Fibroblast of gingiva (primary cell): ENCODE measurements around the gene MTHFSD.

Experiments
- DNase-seq: peaks from one replicate; pipeline ENCODE4 v3.0.0-alpha.2; 2011; ENCODE audit warnings: low read depth

MTHFSD gene

GRCh38 chr16:86570558-86571529 is 15.8 kb upstream of the MTHFSD start:
- DNase-seq = peak; percentile 24

- no peak for DNase-seq
Measured at GRCh38 chr16:86569701-86570447, 14.8 kb upstream of the MTHFSD start.

- DNase-seq = no peak
Measured at GRCh38 chr16:86568677-86569623, 13.9 kb upstream of the MTHFSD start.

GRCh38 chr16:86567701-86568581 is 12.9 kb upstream of the MTHFSD start:
- DNase-seq = peak; percentile 66

- DNase-seq = peak; percentile 84
Measured at GRCh38 chr16:86566966-86567700, 12.1 kb upstream of the MTHFSD start.

- peak; percentile 96 for DNase-seq
Measured at GRCh38 chr16:86566601-86566965, 11.5 kb upstream of the MTHFSD start, which contains the start of gene FOXC2. Gene FOXC2, plus strand, starts transcription at chr16:86566829. Its CDS starts 507 bp downstream, at chr16:86567336.

GRCh38 chr16:86565644-86566511 is 10.8 kb upstream of the MTHFSD start:
- no peak for DNase-seq

GRCh38 chr16:86565181-86565631 is 10.2 kb upstream of the MTHFSD start:
- no peak for DNase-seq

GRCh38 chr16:86563469-86564345 is 8.7 kb upstream of the MTHFSD start:
- peak; percentile 80 for DNase-seq

- DNase-seq = no peak
Measured at GRCh38 chr16:86562356-86562755, 7.3 kb upstream of the MTHFSD start.

- DNase-seq = no peak
Measured at GRCh38 chr16:86559802-86560305, 4.8 kb upstream of the MTHFSD start.

- DNase-seq = no peak
Measured at GRCh38 chr16:86558355-86559193, 3.5 kb upstream of the MTHFSD start.

- no peak for DNase-seq
Measured at GRCh38 chr16:86557587-86557986, 2.6 kb upstream of the MTHFSD start.

- DNase-seq = no peak
Measured at GRCh38 chr16:86556576-86556975, 1.5 kb upstream of the MTHFSD start.

- DNase-seq = no peak
Measured at GRCh38 chr16:86555704-86556075, 655 bp upstream of the MTHFSD start.

GRCh38 chr16:86554599-86554916 is 477 bp downstream of the MTHFSD start:
- no peak for DNase-seq

- no peak for DNase-seq
Measured at GRCh38 chr16:86553356-86553755, 1.7 kb downstream of the MTHFSD start.
